ENCODE results near the gene UMODL1.

Gene UMODL1

GRCh38 chr21:42071146-42071737, at the start of gene UMODL1:
TSS of gene UMODL1 (plus strand) at chr21:42071317. CDS start at chr21:42071317, 0 bp downstream.
- DNase-seq, result no peak

DNA sequence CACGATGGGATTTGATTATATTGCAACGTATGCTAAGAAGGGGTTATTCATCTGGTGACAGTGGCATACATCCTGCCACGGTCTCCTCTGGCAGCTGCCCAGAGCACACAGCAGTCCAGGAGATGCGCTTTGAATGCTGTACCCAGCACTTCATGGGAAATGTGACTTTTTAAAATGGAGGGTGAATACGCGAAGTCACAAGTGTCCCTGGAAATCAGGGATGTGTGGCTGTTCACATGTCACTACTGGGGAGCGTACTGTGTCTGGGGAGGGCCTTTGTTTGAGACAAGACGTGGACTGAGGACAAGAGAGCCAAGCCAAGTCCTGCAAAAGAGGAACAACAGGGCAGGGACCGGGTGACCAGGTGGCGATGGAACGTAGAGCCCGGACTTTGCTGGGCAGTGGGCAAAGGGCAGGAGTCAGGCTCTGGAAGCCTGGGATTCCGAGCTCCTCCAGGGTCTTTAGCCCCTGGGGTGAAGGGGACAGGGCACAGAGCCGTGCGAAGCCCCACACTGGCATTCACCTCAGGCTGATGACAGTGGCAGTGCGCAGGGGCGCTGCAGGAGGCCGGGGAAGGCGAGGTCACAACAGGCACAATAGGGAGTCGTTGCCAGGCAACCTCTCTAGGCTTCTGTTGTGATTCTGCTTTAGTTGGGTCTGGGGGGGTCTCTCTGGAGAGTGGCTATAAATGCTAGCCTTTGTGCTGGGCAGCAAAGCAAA, 49.6 kb upstream of the UMODL1 start:
- DNase-seq, result no peak

DNA sequence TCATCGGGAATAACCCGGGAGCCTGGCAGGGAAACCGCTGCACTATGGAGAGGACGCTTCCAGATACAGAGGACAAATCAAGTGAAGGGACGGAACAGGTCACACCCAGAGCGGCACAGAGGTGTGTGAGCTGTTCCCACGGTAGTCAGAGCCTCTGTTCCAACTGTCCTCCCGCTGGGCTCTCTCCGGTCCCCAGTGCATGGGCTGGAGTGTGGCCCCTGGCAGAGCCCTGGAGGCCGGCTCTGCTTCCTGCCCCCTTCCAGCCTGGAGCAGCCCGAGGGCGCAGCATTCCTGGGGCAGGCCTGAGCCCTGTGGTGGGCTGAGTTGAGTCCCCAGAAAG, 49.1 kb upstream of the UMODL1 start:
- no peak for DNase-seq

- DNase-seq, result no peak
Observed at GRCh38 chr21:42022906-42023305, 48.2 kb upstream of the UMODL1 start.

DNA sequence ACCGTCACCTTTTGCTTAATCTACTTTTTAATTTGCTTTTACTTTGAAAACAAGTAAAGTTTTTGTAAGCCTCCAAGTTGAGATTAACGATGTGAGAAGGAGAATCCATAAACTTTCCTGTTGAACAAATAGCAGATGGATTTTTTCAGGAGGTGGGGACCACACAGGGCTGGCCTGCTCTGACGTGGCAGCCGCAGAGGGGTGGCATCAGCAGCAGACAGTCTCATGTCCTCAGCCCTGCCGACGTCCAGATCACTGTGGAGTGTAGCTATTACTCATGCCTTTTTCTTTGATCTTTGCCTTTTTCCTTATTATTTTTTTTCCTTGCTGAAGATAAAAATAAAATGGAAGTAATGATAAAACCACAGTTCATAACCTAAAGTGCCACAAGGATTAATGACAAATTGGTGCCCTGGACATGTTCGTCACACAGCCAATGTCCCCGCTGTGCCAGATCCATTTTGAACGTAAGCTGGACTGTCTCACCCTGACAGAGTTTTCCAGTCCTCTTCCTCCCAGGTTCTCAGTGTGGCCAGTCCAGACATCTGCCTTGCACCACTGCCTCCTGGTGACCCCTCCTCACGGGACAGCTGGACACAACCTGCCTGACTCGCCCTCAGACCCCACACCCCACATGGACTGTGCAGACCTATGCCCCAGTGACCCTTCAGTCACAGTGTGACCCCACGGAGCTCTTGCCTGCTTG, 45.6 kb upstream of the UMODL1 start:
- DNase-seq, result no peak

DNA sequence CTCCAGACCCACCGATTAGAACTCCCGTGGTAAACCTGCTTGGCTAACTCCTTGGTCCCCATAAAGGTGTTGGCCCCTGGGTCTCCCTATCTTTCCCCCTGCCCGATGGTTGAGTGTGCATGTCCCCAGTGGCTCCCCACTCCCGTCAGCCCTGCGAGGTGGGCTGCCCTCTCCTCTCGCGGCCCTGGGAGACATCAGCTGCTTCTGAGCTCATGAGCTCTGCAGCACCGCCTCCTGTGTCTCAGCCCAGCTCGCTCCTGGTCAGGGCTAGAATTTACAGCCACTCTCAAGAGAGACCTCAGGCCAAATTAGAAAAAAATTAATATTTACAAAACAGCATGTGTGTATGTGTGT, 45.1 kb upstream of the UMODL1 start:
- no peak for DNase-seq

GRCh38 chr21:42027085-42027821, 43.9 kb upstream of the UMODL1 start:
- DNase-seq, result no peak

- peak; percentile 27 for DNase-seq
Observed at GRCh38 chr21:42027822-42028765, 43.0 kb upstream of the UMODL1 start.

DNA sequence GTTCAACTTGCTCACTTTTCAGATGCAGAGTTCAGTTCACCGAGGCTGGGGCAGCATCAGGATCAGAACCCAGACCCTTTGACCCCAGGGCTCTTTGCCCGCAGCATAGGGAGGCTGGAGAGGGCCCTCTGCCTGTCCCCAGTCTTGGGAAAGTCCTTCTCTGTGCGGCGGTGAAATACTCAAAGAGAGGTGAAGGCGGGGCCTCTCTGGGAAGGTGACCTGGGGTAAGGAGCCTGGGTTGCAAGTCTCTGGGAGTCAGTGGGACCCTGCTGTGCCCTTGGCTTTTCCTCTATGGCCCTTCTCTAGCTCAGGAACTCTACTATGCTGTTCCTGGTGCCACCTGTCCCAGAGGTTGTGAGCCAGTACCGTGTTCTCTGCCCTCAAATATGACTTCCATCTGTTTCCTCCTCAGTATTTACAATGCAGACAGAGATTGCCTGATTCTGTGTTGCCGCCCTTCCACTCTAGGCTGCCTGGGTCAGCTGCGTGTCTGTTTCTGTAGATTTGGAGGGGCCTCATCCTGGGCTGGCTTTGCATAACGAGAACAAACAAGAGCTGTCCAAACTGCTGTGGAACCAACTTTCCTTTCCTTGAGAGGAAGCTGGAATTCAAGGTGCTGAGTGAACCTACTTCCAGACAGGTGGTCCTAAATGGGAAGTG, 42.2 kb upstream of the UMODL1 start:
- peak; percentile 68 for DNase-seq

- DNase-seq, result no peak
Observed at GRCh38 chr21:42030311-42030710, 40.8 kb upstream of the UMODL1 start.

GRCh38 chr21:42031241-42031640, 39.9 kb upstream of the UMODL1 start:
- no peak for DNase-seq

DNA sequence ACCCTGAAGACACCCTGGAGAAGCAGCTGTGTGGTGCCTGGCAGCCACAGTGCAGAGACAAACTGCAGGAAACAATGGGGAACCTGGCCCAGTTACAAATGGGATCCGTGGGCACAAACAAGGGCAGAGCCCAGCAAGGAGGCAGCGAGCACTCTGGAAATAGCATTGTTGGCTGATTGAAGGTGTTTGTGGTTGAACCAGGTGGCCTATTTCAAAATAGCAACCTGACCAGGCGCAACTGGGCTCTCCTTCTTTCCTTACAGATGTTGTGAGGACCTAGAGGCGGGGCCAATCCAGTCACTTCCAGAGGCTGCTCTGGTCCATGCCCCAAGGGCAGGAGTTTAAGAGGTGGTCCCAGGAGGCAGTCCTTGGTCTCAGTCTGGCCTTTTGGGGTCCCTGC, 39.3 kb upstream of the UMODL1 start:
- no peak for DNase-seq

- no peak for DNase-seq
Observed at GRCh38 chr21:42032266-42032665, 38.9 kb upstream of the UMODL1 start.

GRCh38 chr21:42032968-42033367, 38.1 kb upstream of the UMODL1 start:
- no peak for DNase-seq

DNA sequence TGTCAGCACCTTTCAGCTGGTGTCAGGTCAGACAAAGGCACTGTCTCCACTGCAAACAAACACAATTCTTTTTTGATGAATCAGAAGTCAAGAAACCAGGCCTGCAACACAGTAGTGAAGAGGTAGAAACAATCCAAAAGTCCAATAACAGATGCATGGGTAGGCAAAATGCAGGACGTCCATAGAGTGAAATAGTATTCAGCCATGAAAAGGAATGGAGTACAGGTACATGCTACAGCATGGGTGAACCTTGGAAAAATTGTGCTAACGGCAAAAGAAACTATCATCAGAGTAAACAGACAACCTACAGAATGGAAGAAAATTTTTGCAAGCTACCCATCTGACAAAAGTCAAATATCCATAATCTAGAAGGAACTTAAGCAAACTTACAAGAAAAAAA, 34.8 kb upstream of the UMODL1 start:
- DNase-seq, result no peak

- DNase-seq, result peak; percentile 65
Observed at GRCh38 chr21:42037516-42037915, 33.6 kb upstream of the UMODL1 start.

DNA sequence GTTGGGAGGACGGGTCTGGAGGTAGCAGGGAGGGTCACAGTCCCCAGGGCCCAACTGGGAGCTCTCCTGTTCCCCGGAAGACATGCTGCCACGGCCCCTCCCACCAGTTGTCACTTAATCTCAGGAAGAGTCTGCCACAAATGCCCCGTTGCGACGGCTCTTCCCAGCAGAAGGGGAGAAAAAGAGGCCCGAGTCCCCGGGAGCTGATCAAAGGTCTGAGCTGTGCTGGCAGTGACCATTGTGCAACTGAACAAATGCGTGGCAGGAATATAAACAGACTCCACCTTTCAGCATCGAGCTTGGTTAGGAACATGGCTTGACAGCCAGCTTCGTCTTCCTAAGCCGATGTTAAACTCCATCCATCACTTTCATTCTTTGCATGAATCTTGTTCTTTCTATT, 33.2 kb upstream of the UMODL1 start:
- peak; percentile 22 for DNase-seq

GRCh38 chr21:42038393-42038792, 32.7 kb upstream of the UMODL1 start:
- DNase-seq, result no peak

- no peak for DNase-seq
Observed at GRCh38 chr21:42038826-42039425, 32.2 kb upstream of the UMODL1 start.

GRCh38 chr21:42039470-42039901, 31.6 kb upstream of the UMODL1 start:
- DNase-seq, result no peak

DNA sequence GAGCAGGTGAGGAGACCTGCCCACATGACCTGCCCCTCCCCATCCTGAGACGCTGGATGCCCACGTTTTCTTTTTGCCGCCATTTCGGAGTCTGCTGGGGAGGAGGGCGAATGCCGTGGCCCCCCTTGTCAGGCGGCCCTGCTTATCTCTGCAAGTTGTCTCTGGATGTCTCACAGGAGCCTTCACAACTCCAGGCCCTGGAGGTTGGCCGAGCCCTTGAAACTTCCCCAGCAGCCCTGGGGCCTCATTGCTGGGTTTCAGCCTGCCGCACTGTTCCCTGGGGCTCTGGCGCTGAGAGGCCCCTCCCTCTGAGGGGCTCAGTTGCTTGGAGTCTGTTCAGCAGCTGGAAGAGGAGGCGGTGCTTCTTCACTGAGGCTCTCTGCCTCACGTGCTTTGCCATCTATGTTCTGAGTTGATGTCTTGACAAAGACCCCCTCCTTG, 31.2 kb upstream of the UMODL1 start:
- no peak for DNase-seq
